Activated CD4-positive, alpha-beta memory T cell treated with anti-CD3 and anti-CD28 coated beads for 36 hours (primary cell): ENCODE results near the gene GFM1. TPM values are rescaled to one million over a fixed set of nuclear protein-coding genes. Genes with fewer than 3 reads are reported as not detected.

Experiments used
- total RNA-seq, 2 experiments: library from RNA; stranded (reverse); gene quantifications; one replicate each; pipeline ENCODE4 v1.2.3, GENCODE V29; 2021

GFM1 gene
- total RNA-seq, 2 experiments from 2014 or later: 48.7 to 57.3 TPM

Other genes starting within 250 kb of the GFM1 start
- gene MLF1, start 73.3 kb upstream of the GFM1 start, total RNA-seq: 1 to 10 TPM; 3.8 to 3.9 TPM
- 1 to 10 TPM; 8.1 to 8.6 TPM for gene LXN, start 28.1 kb downstream of the GFM1 start, total RNA-seq
- gene RARRES1, start 87.9 kb downstream of the GFM1 start, total RNA-seq: not detected
- gene MFSD1, start 157.5 kb downstream of the GFM1 start, total RNA-seq: 10 to 100 TPM; 11.9 to 12.4 TPM